PC-3 (cell line): ENCODE results near the gene ENTPD5.

Source experiments
- EZH2phosphoT487 ChIP-seq: fragments of 300-600 bp; sonication (generic); IDR thresholded peaks from 2 replicates; pipeline ENCODE4 v1.6.1; 2018; ENCODE audit warnings: mild to moderate bottlenecking, antibody characterized with exemption, low read length, borderline replicate concordance
- TF ChIP-seq, protein P1 (sequence below): fragments of 300-600 bp; sonication (generic); conservative IDR thresholded peaks from 2 replicates; pipeline ENCODE4 v1.5.1; 2017; ENCODE audit warnings: antibody characterized with exemption, low read depth, mild to moderate bottlenecking, low read length

DNA sequence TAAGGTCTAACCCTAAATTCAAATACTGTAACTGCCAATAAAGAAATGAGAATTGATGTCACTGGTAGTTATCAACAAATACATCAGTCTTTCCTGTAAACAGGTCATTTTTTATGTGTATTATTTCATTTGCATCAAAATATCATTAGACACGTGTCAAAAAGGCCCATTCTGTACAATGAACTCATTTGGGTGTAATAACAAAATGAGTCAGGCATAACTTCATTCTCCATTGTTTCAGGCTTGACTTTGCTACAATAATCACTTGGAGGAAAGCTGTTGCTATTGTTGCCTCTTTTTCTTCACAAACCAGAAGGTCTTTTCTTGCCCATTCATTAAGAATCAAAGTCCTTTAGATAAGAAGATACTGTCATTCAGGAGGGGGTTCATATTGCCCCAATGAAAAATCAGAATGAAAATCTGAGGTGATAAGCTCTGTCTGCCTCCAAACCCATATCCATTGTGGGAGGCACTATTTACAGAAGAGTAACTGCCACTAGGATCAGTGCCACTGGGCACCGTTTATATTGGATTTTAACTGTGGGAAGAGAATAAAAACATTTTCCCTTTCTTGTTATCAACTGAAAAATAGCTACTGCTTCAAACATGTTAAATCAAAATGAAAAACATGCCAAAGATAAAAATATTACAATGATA, 10.1 kb downstream of the ENTPD5 start:
- TF ChIP-seq, protein P1, sequence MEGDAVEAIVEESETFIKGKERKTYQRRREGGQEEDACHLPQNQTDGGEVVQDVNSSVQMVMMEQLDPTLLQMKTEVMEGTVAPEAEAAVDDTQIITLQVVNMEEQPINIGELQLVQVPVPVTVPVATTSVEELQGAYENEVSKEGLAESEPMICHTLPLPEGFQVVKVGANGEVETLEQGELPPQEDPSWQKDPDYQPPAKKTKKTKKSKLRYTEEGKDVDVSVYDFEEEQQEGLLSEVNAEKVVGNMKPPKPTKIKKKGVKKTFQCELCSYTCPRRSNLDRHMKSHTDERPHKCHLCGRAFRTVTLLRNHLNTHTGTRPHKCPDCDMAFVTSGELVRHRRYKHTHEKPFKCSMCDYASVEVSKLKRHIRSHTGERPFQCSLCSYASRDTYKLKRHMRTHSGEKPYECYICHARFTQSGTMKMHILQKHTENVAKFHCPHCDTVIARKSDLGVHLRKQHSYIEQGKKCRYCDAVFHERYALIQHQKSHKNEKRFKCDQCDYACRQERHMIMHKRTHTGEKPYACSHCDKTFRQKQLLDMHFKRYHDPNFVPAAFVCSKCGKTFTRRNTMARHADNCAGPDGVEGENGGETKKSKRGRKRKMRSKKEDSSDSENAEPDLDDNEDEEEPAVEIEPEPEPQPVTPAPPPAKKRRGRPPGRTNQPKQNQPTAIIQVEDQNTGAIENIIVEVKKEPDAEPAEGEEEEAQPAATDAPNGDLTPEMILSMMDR, result no peak
- no peak for TF ChIP-seq EZH2phosphoT487
